ENCODE results near the gene LSAMP.

The LSAMP gene

DNA sequence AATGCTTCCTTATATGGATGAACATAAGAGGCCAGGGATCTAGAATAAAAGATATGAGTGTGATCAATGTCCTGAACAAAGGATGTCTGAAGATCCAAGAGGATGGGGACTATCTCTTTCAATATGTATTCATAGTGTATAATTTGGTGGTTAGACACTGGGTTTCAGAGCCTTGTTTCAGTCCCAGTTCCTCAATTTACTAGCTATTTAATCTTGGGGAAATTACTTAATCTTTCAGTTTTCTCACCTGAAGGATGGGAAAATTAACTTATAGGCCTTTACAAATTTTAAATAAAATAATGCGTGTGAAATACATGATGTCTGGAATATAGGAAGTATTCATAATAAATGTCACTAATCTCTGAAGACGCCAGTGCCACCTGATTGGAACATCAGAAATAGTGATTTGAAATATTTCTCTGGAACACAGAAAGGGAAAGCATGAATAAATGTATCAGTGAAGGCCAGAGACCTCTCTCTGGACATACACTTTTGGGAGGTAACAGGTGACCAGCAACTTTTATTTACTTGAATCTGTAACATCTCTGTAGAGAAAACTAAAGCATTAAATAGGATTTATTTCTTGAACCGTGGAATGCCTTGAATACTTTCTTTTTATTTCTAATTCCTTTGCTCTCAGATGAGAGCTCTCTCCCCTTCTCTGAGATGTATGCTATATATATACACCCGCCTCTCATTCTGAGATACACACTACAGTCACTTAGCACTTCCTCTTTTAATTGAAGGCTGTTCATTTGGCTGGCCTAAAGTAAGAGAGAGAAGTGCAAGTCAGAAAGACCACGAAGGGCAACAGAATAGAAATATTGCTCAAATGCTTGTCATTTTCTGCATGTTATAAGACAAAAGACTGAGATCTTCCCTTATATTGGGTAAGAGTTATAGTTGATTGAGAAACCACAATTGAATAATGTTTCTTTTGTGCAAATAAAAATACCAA lies 407.1 kb downstream of the LSAMP start:
- no peaks in the 10 kb centered on the region for H3K4me1 ChIP-seq (ENCODE audit: control insufficient read depth in 1 of 2, insufficient read depth in 2 of 2, low read length in 2 of 2)
- no peak overlapping the region for H2BK5ac ChIP-seq (ENCODE audit: low read depth, low read length, poor library complexity)
- no peak overlapping the region for H3K4me3 ChIP-seq (ENCODE audit: low read depth, low read length)
- no peaks in the 10 kb centered on the region for H3K9me3 ChIP-seq (ENCODE audit: insufficient read depth, low read depth, low read length)
- WGBS (ENCODE audit: extremely low coverage, insufficient coverage, insufficient read length): no CpG with 5 or more reads among the region's 5 CpGs
- no peak for DNase-seq
- no peak overlapping the region for H2BK120ac ChIP-seq (ENCODE audit: insufficient read depth, low read length, poor library complexity)
- H3K9ac ChIP-seq (ENCODE audit: low read length): no peak overlapping the region
- no peak overlapping the region for H3K4me2 ChIP-seq (ENCODE audit: low read length)
- H3K23ac ChIP-seq (ENCODE audit: low read length): no peak overlapping the region
- H3K14ac ChIP-seq (ENCODE audit: low read length): no peak overlapping the region
- no peak overlapping the region for H4K91ac ChIP-seq (ENCODE audit: low read depth, low read length)
- H3K4ac ChIP-seq (ENCODE audit: low read depth, low read length): no peak overlapping the region
- no peaks in the 10 kb centered on the region for H3K27me3 ChIP-seq (ENCODE audit: insufficient read depth, low read length)
- no peak overlapping the region for H2AK5ac ChIP-seq (ENCODE audit: low read length)
- no peaks in the 10 kb centered on the region for H3K36me3 ChIP-seq (ENCODE audit: control insufficient read depth in 1 of 2, insufficient read depth in 2 of 2, low read length in 2 of 2)
- no peak overlapping the region for H4K12ac ChIP-seq (ENCODE audit: low read depth, low read length)
- no peaks in the 10 kb centered on the region for H3K79me2 ChIP-seq (ENCODE audit: control insufficient read depth, insufficient read depth, low read length, poor library complexity)
- H4K8ac ChIP-seq (ENCODE audit: low read depth, low read length): no peak overlapping the region
- H3K18ac ChIP-seq (ENCODE audit: low read length): no peak overlapping the region
- H2BK12ac ChIP-seq (ENCODE audit: low read length): no peak overlapping the region
- H3K27ac ChIP-seq (ENCODE audit: low read depth, low read length): no peak overlapping the region
- no peak overlapping the region for H2AFZ ChIP-seq (ENCODE audit: insufficient read depth, low read length, poor library complexity)
- no peaks in the 10 kb centered on the region for H3K79me1 ChIP-seq (ENCODE audit: low read length)

DNA sequence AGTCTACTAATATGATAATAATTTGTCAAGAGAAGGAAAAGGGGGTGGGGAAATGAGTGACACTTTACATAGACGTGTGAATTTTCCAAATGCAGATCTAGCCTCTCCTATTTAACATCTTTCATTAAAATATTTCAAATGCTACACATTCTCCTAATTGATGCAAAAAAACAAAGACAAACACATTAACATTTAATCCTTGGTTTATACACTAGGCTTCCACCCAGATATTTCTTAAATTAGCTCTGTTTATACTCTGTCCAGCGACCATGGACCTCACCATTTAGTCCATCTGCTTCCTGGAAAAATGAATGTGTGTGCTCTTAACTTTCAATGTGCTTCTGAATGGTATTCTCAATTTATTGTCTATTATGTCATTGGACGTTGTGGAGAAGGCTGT lies 409.9 kb downstream of the LSAMP start:
- Histone ChIP-seq H3K79me1 (ENCODE audit: low read length) (no peaks in the 10 kb centered on the region), H2AFZ (ENCODE audit: insufficient read depth, low read length, poor library complexity) (no peak overlapping the region), H4K8ac (ENCODE audit: low read depth, low read length) (no peak overlapping the region), H3K27ac (ENCODE audit: low read depth, low read length) (no peak overlapping the region), H4K12ac (ENCODE audit: low read depth, low read length) (no peak overlapping the region), H3K14ac (ENCODE audit: low read length) (no peak overlapping the region), H3K27me3 (ENCODE audit: insufficient read depth, low read length) (no peaks in the 10 kb centered on the region), H2BK5ac (ENCODE audit: low read depth, low read length, poor library complexity) (no peak overlapping the region), H3K23ac (ENCODE audit: low read length) (no peak overlapping the region), H3K4ac (ENCODE audit: low read depth, low read length) (no peak overlapping the region), H3K36me3 (ENCODE audit: control insufficient read depth in 1 of 2, insufficient read depth in 2 of 2, low read length in 2 of 2) (no peaks in the 10 kb centered on the region), H3K4me2 (ENCODE audit: low read length) (no peak overlapping the region), H3K4me3 (ENCODE audit: low read depth, low read length) (no peak overlapping the region), H3K18ac (ENCODE audit: low read length) (no peak overlapping the region), H3K9me3 (ENCODE audit: insufficient read depth, low read depth, low read length) (no peaks in the 10 kb centered on the region), H2BK120ac (ENCODE audit: insufficient read depth, low read length, poor library complexity) (no peak overlapping the region), H4K91ac (ENCODE audit: low read depth, low read length) (no peak overlapping the region), H2BK12ac (ENCODE audit: low read length) (no peak overlapping the region), H2AK5ac (ENCODE audit: low read length) (no peak overlapping the region), H3K4me1 (ENCODE audit: control insufficient read depth in 1 of 2, insufficient read depth in 2 of 2, low read length in 2 of 2) (no peaks in the 10 kb centered on the region), H3K9ac (ENCODE audit: low read length) (no peak overlapping the region), H3K79me2 (ENCODE audit: control insufficient read depth, insufficient read depth, low read length, poor library complexity) (no peaks in the 10 kb centered on the region)
- no peak for DNase-seq
- no CpG with 5 or more reads among the region's 3 CpGs for WGBS (ENCODE audit: extremely low coverage, insufficient coverage, insufficient read length)

DNA sequence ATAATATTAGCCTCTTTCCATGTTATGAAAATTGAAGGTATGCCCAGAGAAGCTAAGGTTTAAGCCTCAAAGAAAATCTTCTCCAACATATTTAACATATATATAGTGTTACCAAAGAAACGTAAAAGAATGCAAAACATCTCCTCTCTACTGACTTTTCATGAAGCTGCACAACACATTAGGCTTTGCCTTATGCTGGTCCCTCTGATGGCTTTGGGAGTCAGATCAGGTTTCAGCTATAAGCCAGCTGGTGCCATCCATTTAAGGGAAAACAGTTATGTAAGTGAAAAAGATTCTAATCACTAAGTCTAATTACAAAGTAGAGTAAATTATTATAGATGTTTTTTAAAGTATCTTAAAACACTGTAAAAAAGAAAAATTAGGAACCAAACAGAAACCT lies 410.5 kb downstream of the LSAMP start:
- no peak overlapping the region for H3K4ac ChIP-seq (ENCODE audit: low read depth, low read length)
- no peaks in the 10 kb centered on the region for H3K79me1 ChIP-seq (ENCODE audit: low read length)
- no peak overlapping the region for H2BK5ac ChIP-seq (ENCODE audit: low read depth, low read length, poor library complexity)
- H3K4me2 ChIP-seq (ENCODE audit: low read length): no peak overlapping the region
- no peak overlapping the region for H3K4me3 ChIP-seq (ENCODE audit: low read depth, low read length)
- no CpG with 5 or more reads among the region's 1 CpG for whole genome bisulfite sequencing (ENCODE audit: extremely low coverage, insufficient coverage, insufficient read length)
- H3K36me3 ChIP-seq (ENCODE audit: control insufficient read depth in 1 of 2, insufficient read depth in 2 of 2, low read length in 2 of 2): no peaks in the 10 kb centered on the region
- peak in 1 of 2 donors; percentile 42 for DNase-seq
- H4K91ac ChIP-seq (ENCODE audit: low read depth, low read length): no peak overlapping the region
- no peak overlapping the region for H3K27ac ChIP-seq (ENCODE audit: low read depth, low read length)
- no peak overlapping the region for H2AFZ ChIP-seq (ENCODE audit: insufficient read depth, low read length, poor library complexity)
- no peak overlapping the region for H2AK5ac ChIP-seq (ENCODE audit: low read length)
- no peaks in the 10 kb centered on the region for H3K9me3 ChIP-seq (ENCODE audit: insufficient read depth, low read depth, low read length)
- no peak overlapping the region for H4K8ac ChIP-seq (ENCODE audit: low read depth, low read length)
- no peaks in the 10 kb centered on the region for H3K27me3 ChIP-seq (ENCODE audit: insufficient read depth, low read length)
- no peak overlapping the region for H4K12ac ChIP-seq (ENCODE audit: low read depth, low read length)
- H3K4me1 ChIP-seq (ENCODE audit: control insufficient read depth in 1 of 2, insufficient read depth in 2 of 2, low read length in 2 of 2): no peaks in the 10 kb centered on the region
- H2BK12ac ChIP-seq (ENCODE audit: low read length): no peak overlapping the region
- H3K18ac ChIP-seq (ENCODE audit: low read length): no peak overlapping the region
- no peak overlapping the region for H3K23ac ChIP-seq (ENCODE audit: low read length)
- H2BK120ac ChIP-seq (ENCODE audit: insufficient read depth, low read length, poor library complexity): no peak overlapping the region
- H3K9ac ChIP-seq (ENCODE audit: low read length): no peak overlapping the region
- no peak overlapping the region for H3K14ac ChIP-seq (ENCODE audit: low read length)
- H3K79me2 ChIP-seq (ENCODE audit: control insufficient read depth, insufficient read depth, low read length, poor library complexity): no peaks in the 10 kb centered on the region

DNA sequence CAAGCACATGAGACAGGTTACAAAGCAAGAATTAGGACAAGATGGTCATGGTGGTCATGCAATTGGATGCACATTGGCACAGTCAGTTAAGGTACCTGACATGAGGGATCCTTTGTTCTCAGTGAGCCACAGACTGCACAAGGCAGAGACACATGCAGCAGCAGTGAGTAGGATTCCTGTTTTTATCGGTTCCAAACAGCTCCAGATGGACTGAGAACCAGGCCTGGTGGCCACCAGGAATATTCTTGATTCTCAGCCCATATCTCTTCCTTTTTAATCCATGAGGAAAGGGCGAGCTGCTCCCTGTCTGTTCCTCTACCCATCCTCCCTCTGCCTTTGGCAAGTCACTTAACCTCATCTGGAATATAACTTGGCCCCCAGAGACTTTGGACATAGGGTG lies 411.2 kb downstream of the LSAMP start:
- no peak overlapping the region for H4K8ac ChIP-seq (ENCODE audit: low read depth, low read length)
- H3K9me3 ChIP-seq (ENCODE audit: insufficient read depth, low read depth, low read length): no peaks in the 10 kb centered on the region
- no peak overlapping the region for H2BK120ac ChIP-seq (ENCODE audit: insufficient read depth, low read length, poor library complexity)
- DNase-seq: no peak
- no peaks in the 10 kb centered on the region for H3K79me1 ChIP-seq (ENCODE audit: low read length)
- no peak overlapping the region for H3K18ac ChIP-seq (ENCODE audit: low read length)
- H2AK5ac ChIP-seq (ENCODE audit: low read length): no peak overlapping the region
- H2AFZ ChIP-seq (ENCODE audit: insufficient read depth, low read length, poor library complexity): no peak overlapping the region
- H3K4me1 ChIP-seq (ENCODE audit: control insufficient read depth in 1 of 2, insufficient read depth in 2 of 2, low read length in 2 of 2): no peaks in the 10 kb centered on the region
- H3K4ac ChIP-seq (ENCODE audit: low read depth, low read length): no peak overlapping the region
- no peak overlapping the region for H3K27ac ChIP-seq (ENCODE audit: low read depth, low read length)
- no peak overlapping the region for H2BK5ac ChIP-seq (ENCODE audit: low read depth, low read length, poor library complexity)
- no peak overlapping the region for H4K91ac ChIP-seq (ENCODE audit: low read depth, low read length)
- no peak overlapping the region for H4K12ac ChIP-seq (ENCODE audit: low read depth, low read length)
- no peaks in the 10 kb centered on the region for H3K27me3 ChIP-seq (ENCODE audit: insufficient read depth, low read length)
- H3K36me3 ChIP-seq (ENCODE audit: control insufficient read depth in 1 of 2, insufficient read depth in 2 of 2, low read length in 2 of 2): no peaks in the 10 kb centered on the region
- WGBS (ENCODE audit: extremely low coverage, insufficient coverage, insufficient read length): no CpG with 5 or more reads among the region's 2 CpGs
- H2BK12ac ChIP-seq (ENCODE audit: low read length): no peak overlapping the region
- H3K79me2 ChIP-seq (ENCODE audit: control insufficient read depth, insufficient read depth, low read length, poor library complexity): no peaks in the 10 kb centered on the region
- H3K4me2 ChIP-seq (ENCODE audit: low read length): no peak overlapping the region
- H3K4me3 ChIP-seq (ENCODE audit: low read depth, low read length): no peak overlapping the region
- H3K23ac ChIP-seq (ENCODE audit: low read length): no peak overlapping the region
- no peak overlapping the region for H3K9ac ChIP-seq (ENCODE audit: low read length)
- no peak overlapping the region for H3K14ac ChIP-seq (ENCODE audit: low read length)

Measured in trophoblast cell (in vitro differentiated cells and primary cell).